DMS79 treated with DMSO at 0.1 percent for 48 hours (cell line): ENCODE data around the gene C13orf46.
"Not testable (repeated sequence)": the region's sequence is repeated elsewhere in the genome, so short reads cannot be mapped to it uniquely, and the experiment has no call there.

Experiments
- DNase-seq: peaks from one replicate; lab custom pipeline; 2025; lab: John Stamatoyannopoulos, UW

The C13orf46 gene

GRCh38 chr13:113923376-113924063, 50.4 kb downstream of the C13orf46 start:
- no peak for DNase-seq

GRCh38 chr13:113922412-113923118, 51.3 kb downstream of the C13orf46 start:
- DNase-seq, result no peak

- no peak for DNase-seq
Observed at GRCh38 chr13:113921763-113922162, 52.1 kb downstream of the C13orf46 start.

- DNase-seq, result no peak
Observed at GRCh38 chr13:113920606-113921286, 53.1 kb downstream of the C13orf46 start.

GRCh38 chr13:113919761-113920559, 53.9 kb downstream of the C13orf46 start:
- no peak for DNase-seq

GRCh38 chr13:113918981-113919701, 54.7 kb downstream of the C13orf46 start:
- no peak for DNase-seq

GRCh38 chr13:113918580-113918979, 55.3 kb downstream of the C13orf46 start:
- no peak for DNase-seq

GRCh38 chr13:113917594-113918371, 56.1 kb downstream of the C13orf46 start:
- no peak for DNase-seq

GRCh38 chr13:113917096-113917495, 56.8 kb downstream of the C13orf46 start:
- no peak for DNase-seq

- no peak for DNase-seq
Observed at GRCh38 chr13:113916330-113916815, 57.5 kb downstream of the C13orf46 start.

- no peak for DNase-seq
Observed at GRCh38 chr13:113915786-113916329, 58.0 kb downstream of the C13orf46 start.

- DNase-seq, result peak; percentile 94
Observed at GRCh38 chr13:113915012-113915763, 58.7 kb downstream of the C13orf46 start.

- DNase-seq, result no peak
Observed at GRCh38 chr13:113914333-113915011, 59.4 kb downstream of the C13orf46 start.

GRCh38 chr13:113913838-113914237, 60.0 kb downstream of the C13orf46 start:
- DNase-seq, result not testable (repeated sequence)

- DNase-seq, result not testable (repeated sequence)
Observed at GRCh38 chr13:113913408-113913807, 60.5 kb downstream of the C13orf46 start.

GRCh38 chr13:113912596-113912995, 61.3 kb downstream of the C13orf46 start:
- DNase-seq, result no peak

- DNase-seq, result peak; percentile 94
Observed at GRCh38 chr13:113907635-113908617, 66.0 kb downstream of the C13orf46 start.

GRCh38 chr13:113906571-113906970, 67.3 kb downstream of the C13orf46 start:
- peak; percentile 72 for DNase-seq
